Astrocyte of the cerebellum (primary cell): ENCODE results near the gene PTGDS.

Experiments
- DNase-seq: peaks from one replicate; pipeline ENCODE4 v3.0.0-alpha.2; 2011; ENCODE audit warnings: low read depth
- H3K4me3 ChIP-seq: 2 replicates; pipeline ENCODE4 v1.5.1; 2011; ENCODE audit warnings: mild to moderate bottlenecking, low read depth, low read length, moderate library complexity
- CTCF ChIP-seq: IDR thresholded peaks from 2 replicates; pipeline ENCODE4 v1.5.1; 2012; ENCODE audit warnings: low read length, low read depth, moderate library complexity, mild to moderate bottlenecking; ENCODE audit errors: missing control alignments
- in situ Hi-C: cut with HindIII; loops from 2 replicates; pipeline ENCODE4 v1.10.0; 2017; ENCODE audit warnings: low sequenced_read_pairs

The PTGDS gene

GRCh38 chr9:136985853-136986252 is 8.5 kb downstream of the PTGDS start:
- DNase-seq, result no peak
- in situ Hi-C loops, result no loop called here
- H3K4me3 ChIP-seq, result no peak overlapping the region
- no peak for TF ChIP-seq CTCF

GRCh38 chr9:136988872-136989271 is 11.6 kb downstream of the PTGDS start:
- DNase-seq, result no peak
- no peak for TF ChIP-seq CTCF
- in situ Hi-C loops, result no loop called here
- no peak overlapping the region for H3K4me3 ChIP-seq

- TF ChIP-seq CTCF, result no peak
- no peak for DNase-seq
- in situ Hi-C loops, result no loop called here
- no peak overlapping the region for H3K4me3 ChIP-seq
These were observed 13.1 kb downstream of the PTGDS start for GRCh38 chr9:136990242-136990911.

GRCh38 chr9:136991993-136992818 is 14.9 kb downstream of the PTGDS start, which contains the start of gene PAXX:
Gene PAXX, plus strand, starts transcription at chr9:136992422. Its CDS starts 22 bp downstream, at chr9:136992444.
- peak; percentile 57 for DNase-seq
- in situ Hi-C loops, result no loop called here
- no peak for TF ChIP-seq CTCF
- H3K4me3 ChIP-seq, result peak within 1 kb of the TSS; percentile 68

GRCh38 chr9:136992819-136993369 is 15.6 kb downstream of the PTGDS start:
- in situ Hi-C loops, result no loop called here
- no peak for DNase-seq
- H3K4me3 ChIP-seq, result peak overlapping the region; percentile 68
- TF ChIP-seq CTCF, result no peak

- H3K4me3 ChIP-seq, result no peak overlapping the region
- in situ Hi-C loops, result no loop called here
- DNase-seq, result no peak
- TF ChIP-seq CTCF, result no peak
These were observed 17.0 kb downstream of the PTGDS start for GRCh38 chr9:136994180-136994887.
